ENCODE results near the gene LIN7C.

Gene LIN7C

GRCh38 chr11:27459191-27459590 lies 47.4 kb downstream of the LIN7C start:
- no peak for TF ChIP-seq SIN3A (IDR thresholded peaks at IDR 0.05; ENCODE audit: borderline replicate concordance, insufficient read depth, low read length)
- TF ChIP-seq TAF1 (IDR thresholded peaks at IDR 0.05; ENCODE audit: borderline replicate concordance, insufficient read depth, low read length): no peak
- TF ChIP-seq POLR2AphosphoS5 (IDR thresholded peaks at IDR 0.05; ENCODE audit: low read depth, low read length): no peak
- no peak for TF ChIP-seq FOXP2 (optimal IDR thresholded peaks at IDR 0.05; ENCODE audit: borderline replicate concordance, extremely low read depth, extremely low read length, insufficient read depth)
- TF ChIP-seq REST (IDR thresholded peaks at IDR 0.05; ENCODE audit: insufficient read depth in 1 of 2, low read depth in 2 of 2, low read length in 2 of 2): no peak

GRCh38 chr11:27458182-27458581 lies 48.4 kb downstream of the LIN7C start:
- TF ChIP-seq SIN3A (IDR thresholded peaks at IDR 0.05; ENCODE audit: borderline replicate concordance, insufficient read depth, low read length): no peak
- no peak for TF ChIP-seq TAF1 (IDR thresholded peaks at IDR 0.05; ENCODE audit: borderline replicate concordance, insufficient read depth, low read length)
- no peak for TF ChIP-seq REST (IDR thresholded peaks at IDR 0.05; ENCODE audit: insufficient read depth in 1 of 2, low read depth in 2 of 2, low read length in 2 of 2)
- no peak for TF ChIP-seq FOXP2 (optimal IDR thresholded peaks at IDR 0.05; ENCODE audit: borderline replicate concordance, extremely low read depth, extremely low read length, insufficient read depth)
- no peak for TF ChIP-seq POLR2AphosphoS5 (IDR thresholded peaks at IDR 0.05; ENCODE audit: low read depth, low read length)

- TF ChIP-seq REST (IDR thresholded peaks at IDR 0.05; ENCODE audit: insufficient read depth in 1 of 2, low read depth in 2 of 2, low read length in 2 of 2) (no peak), SIN3A (IDR thresholded peaks at IDR 0.05; ENCODE audit: borderline replicate concordance, insufficient read depth, low read length) (no peak), FOXP2 (optimal IDR thresholded peaks at IDR 0.05; ENCODE audit: borderline replicate concordance, extremely low read depth, extremely low read length, insufficient read depth) (no peak), POLR2AphosphoS5 (IDR thresholded peaks at IDR 0.05; ENCODE audit: low read depth, low read length) (no peak), TAF1 (IDR thresholded peaks at IDR 0.05; ENCODE audit: borderline replicate concordance, insufficient read depth, low read length) (no peak)
Measured at GRCh38 chr11:27456795-27457329, 49.7 kb downstream of the LIN7C start.

- TF ChIP-seq REST (IDR thresholded peaks at IDR 0.05; ENCODE audit: insufficient read depth in 1 of 2, low read depth in 2 of 2, low read length in 2 of 2): no peak
- TF ChIP-seq FOXP2 (optimal IDR thresholded peaks at IDR 0.05; ENCODE audit: borderline replicate concordance, extremely low read depth, extremely low read length, insufficient read depth): no peak
- no peak for TF ChIP-seq SIN3A (IDR thresholded peaks at IDR 0.05; ENCODE audit: borderline replicate concordance, insufficient read depth, low read length)
- no peak for TF ChIP-seq POLR2AphosphoS5 (IDR thresholded peaks at IDR 0.05; ENCODE audit: low read depth, low read length)
- TF ChIP-seq TAF1 (IDR thresholded peaks at IDR 0.05; ENCODE audit: borderline replicate concordance, insufficient read depth, low read length): no peak
Measured at GRCh38 chr11:27456140-27456794, 50.3 kb downstream of the LIN7C start.

All from PFSK-1 (cell line).